SK-N-SH (cell line): Measurements from ENCODE around the gene EBLN1. TPM values are rescaled to one million over a fixed set of nuclear protein-coding genes. Genes with fewer than 3 reads are reported as not detected.

ENCODE experiments used
- CTCF ChIA-PET: fragments of 300-600, 350-600 bp; formaldehyde crosslinking; extraction: SDS; loops from one replicate; lab custom pipeline; 2021; lab: Yijun Ruan, JAX
- POLR2A ChIA-PET: fragments of 350-600 bp; sonication (Branson Sonifier 250); formaldehyde crosslinking; extraction: SDS; loops from one replicate; lab custom pipeline; 2020; ENCODE audit warnings: antibody characterized with exemption, inconsistent platforms; lab: Yijun Ruan, JAX
- DNase-seq: peaks from one replicate; pipeline ENCODE4 v3.0.0; 2012
- H2AFZ ChIP-seq: fragments of 200-600 bp; sonication (generic); 2 replicates; pipeline ENCODE4 v1.8.1; 2016; ENCODE audit warnings: antibody characterized with exemption, mild to moderate bottlenecking, low read depth
- H3F3A ChIP-seq: fragments of 200-600 bp; sonication (generic); replicated peaks from 2 replicates; pipeline ENCODE3; 2016; ENCODE audit warnings: antibody characterized with exemption, mild to moderate bottlenecking; ENCODE audit not compliant: insufficient read depth
- H3K27ac ChIP-seq, 2 experiments: fragments of 200-500 bp in 1 of 2; fragments of 200-600 bp in 1 of 2; sonication (Bioruptor generic) in 1 of 2; sonication (generic), shearing (Covaris generic) in 1 of 2; 2 replicates each; pipeline versions ENCODE4 v1.5.1 to v1.6.1; 2014 to 2016; ENCODE audit warnings: low read depth in 2 of 2, inconsistent platforms in 1 of 2, low read length in 1 of 2, mild to moderate bottlenecking in 1 of 2, mixed read lengths in 1 of 2
- H3K27me3 ChIP-seq: fragments of 200-600 bp; sonication (generic), shearing (Covaris generic); 2 replicates; pipeline ENCODE4 v1.6.1; 2016; ENCODE audit warnings: mixed run types; ENCODE audit not compliant: insufficient read depth
- H3K36me3 ChIP-seq, 2 experiments: fragments of 200-500 bp in 1 of 2; fragments of 200-600 bp in 1 of 2; sonication (Bioruptor generic) in 1 of 2; sonication (generic) in 1 of 2; replicated peaks in 1 of 2; 2 replicates each; pipeline versions ENCODE3 to v1.5.1; 2014 to 2016; ENCODE audit warnings: low read length in 1 of 2, mild to moderate bottlenecking in 1 of 2; ENCODE audit not compliant: insufficient read depth in 2 of 2, control insufficient read depth in 1 of 2
- H3K4me1 ChIP-seq, 2 experiments: fragments of 200-500 bp in 1 of 2; fragments of 200-600 bp in 1 of 2; sonication (Bioruptor generic) in 1 of 2; sonication (generic), shearing (Covaris generic) in 1 of 2; 2 replicates each; pipeline versions ENCODE4 v1.5.1 to v1.6.1; 2014 to 2016; ENCODE audit warnings: low read depth in 1 of 2, low read length in 1 of 2, mixed run types in 1 of 2; ENCODE audit not compliant: insufficient read depth in 2 of 2, control insufficient read depth in 1 of 2
- H3K4me2 ChIP-seq: fragments of 200-600 bp; sonication (generic), shearing (Covaris generic); 2 replicates; pipeline ENCODE4 v1.6.1; 2017; ENCODE audit warnings: mixed run types
- H3K4me3 ChIP-seq, 2 experiments: fragments of 200-500 bp in 1 of 2; fragments of 200-600 bp in 1 of 2; sonication (Bioruptor generic) in 1 of 2; sonication (generic), shearing (Covaris generic) in 1 of 2; 2 replicates each; pipeline versions ENCODE4 v1.5.1 to v1.8.1; 2014 to 2016; ENCODE audit warnings: low read depth in 2 of 2, inconsistent platforms in 1 of 2, low read length in 1 of 2, mild to moderate bottlenecking in 1 of 2, mixed read lengths in 1 of 2, moderate library complexity in 1 of 2
- H3K79me2 ChIP-seq: fragments of 200-600 bp; sonication (generic); 2 replicates; pipeline ENCODE4 v1.8.1; 2017; ENCODE audit warnings: mild to moderate bottlenecking; ENCODE audit not compliant: insufficient read depth
- H3K9ac ChIP-seq: fragments of 200-600 bp; sonication (generic); 2 replicates; pipeline ENCODE4 v1.6.1; 2017; ENCODE audit warnings: mixed run types
- H3K9me2 ChIP-seq: fragments of 200-600 bp; sonication (generic); 2 replicates; pipeline ENCODE4 v1.6.1; 2017; ENCODE audit warnings: mixed run types
- H3K9me3 ChIP-seq: fragments of 200-600 bp; sonication (generic); 2 replicates; pipeline ENCODE4 v1.6.1; 2017; ENCODE audit warnings: mixed run types, mild to moderate bottlenecking, moderate library complexity
- H4K20me1 ChIP-seq: fragments of 200-600 bp; sonication (generic); 2 replicates; pipeline ENCODE4 v1.6.1; 2017; ENCODE audit warnings: mild to moderate bottlenecking, mixed run types; ENCODE audit not compliant: insufficient read depth
- CHD2 ChIP-seq: fragments of 150-350 bp; IDR thresholded peaks from 2 replicates; pipeline ENCODE4 v1.6.1; 2018; ENCODE audit warnings: low read length; ENCODE audit not compliant: partially characterized antibody
- ELF1 ChIP-seq: IDR thresholded peaks from 2 replicates; pipeline ENCODE4 v1.4.0; 2012
- FOSL2 ChIP-seq: IDR thresholded peaks from 2 replicates; pipeline ENCODE4 v1.4.0; 2012; ENCODE audit warnings: low read depth, mild to moderate bottlenecking, moderate library complexity, borderline replicate concordance
- GABPA ChIP-seq: IDR thresholded peaks from 2 replicates; pipeline ENCODE4 v1.4.0; 2012; ENCODE audit warnings: low read depth, mild to moderate bottlenecking
- MEF2A ChIP-seq: IDR thresholded peaks from 2 replicates; pipeline ENCODE4 v1.4.0; 2012; ENCODE audit warnings: low read depth, borderline replicate concordance
- NFIC ChIP-seq: IDR thresholded peaks from 2 replicates; pipeline ENCODE4 v1.4.0; 2012; ENCODE audit warnings: borderline replicate concordance
- POLR2AphosphoS5 ChIP-seq: IDR thresholded peaks from 2 replicates; pipeline ENCODE4 v1.6.1; 2012; ENCODE audit warnings: low read depth, low read length
- RAD21 ChIP-seq: IDR thresholded peaks from 2 replicates; pipeline ENCODE4 v1.6.1; 2012; ENCODE audit warnings: mild to moderate bottlenecking, low read length
- RCOR1 ChIP-seq: fragments of 150-350 bp; IDR thresholded peaks from 2 replicates; pipeline ENCODE4 v1.6.1; 2017; ENCODE audit warnings: antibody characterized with exemption, low read length
- SIN3A ChIP-seq: IDR thresholded peaks from 2 replicates; pipeline ENCODE4 v1.6.1; 2012; ENCODE audit warnings: low read depth, mild to moderate bottlenecking, low read length, moderate library complexity, borderline replicate concordance
- TAF1 ChIP-seq: IDR thresholded peaks from 2 replicates; pipeline ENCODE4 v1.6.1; 2012; ENCODE audit warnings: low read depth, mild to moderate bottlenecking, low read length, moderate library complexity, borderline replicate concordance
- YY1 ChIP-seq: IDR thresholded peaks from 2 replicates; pipeline ENCODE4 v1.4.0; 2012; ENCODE audit warnings: low read depth, mild to moderate bottlenecking
- WGBS: methylation state at CpG from one replicate; pipeline ENCODE4 v1.1.6; 2017; ENCODE audit warnings: low lambda C conversion rate; 5-methylcytosine and 5-hydroxymethylcytosine counted together
- polyA plus RNA-seq, 3 experiments: library from polyadenylated mRNA; depleted of rRNA; stranded (reverse); fragments of >200 nt; gene quantifications; 2 replicates each; pipeline ENCODE4 v1.2.3, GENCODE V29; 2012
- TF ChIP-seq, protein P1 (sequence below): fragments of 200-600 bp; sonication (generic); IDR thresholded peaks from 2 replicates; pipeline ENCODE4 v1.6.1; 2017; ENCODE audit warnings: antibody characterized with exemption, mild to moderate bottlenecking, moderate library complexity
- TF ChIP-seq, protein P2 (sequence below): fragments of 150-350 bp; IDR thresholded peaks from 2 replicates; pipeline ENCODE4 v1.6.1; 2016; ENCODE audit warnings: mild to moderate bottlenecking, low read depth, low read length
- TF ChIP-seq, protein P3 (sequence below): IDR thresholded peaks from 2 replicates; pipeline ENCODE4 v1.4.0; 2012; ENCODE audit warnings: low read depth, borderline replicate concordance
- TF ChIP-seq, protein P4 (sequence below): IDR thresholded peaks from 2 replicates; pipeline ENCODE4; 2012
- TF ChIP-seq, protein P5 (sequence below): IDR thresholded peaks from 2 replicates; pipeline ENCODE4 v1.4.0; 2012; ENCODE audit warnings: low read depth, borderline replicate concordance

EBLN1 gene
- not detected in 2 replicates for polyA plus RNA-seq (2012; rRNA removed)
- polyA plus RNA-seq (2012; cell fraction: cytosol; rRNA removed): not detected in 2 replicates
- not detected in 2 replicates for polyA plus RNA-seq (2012; cell fraction: nucleus; rRNA removed)

DNA sequence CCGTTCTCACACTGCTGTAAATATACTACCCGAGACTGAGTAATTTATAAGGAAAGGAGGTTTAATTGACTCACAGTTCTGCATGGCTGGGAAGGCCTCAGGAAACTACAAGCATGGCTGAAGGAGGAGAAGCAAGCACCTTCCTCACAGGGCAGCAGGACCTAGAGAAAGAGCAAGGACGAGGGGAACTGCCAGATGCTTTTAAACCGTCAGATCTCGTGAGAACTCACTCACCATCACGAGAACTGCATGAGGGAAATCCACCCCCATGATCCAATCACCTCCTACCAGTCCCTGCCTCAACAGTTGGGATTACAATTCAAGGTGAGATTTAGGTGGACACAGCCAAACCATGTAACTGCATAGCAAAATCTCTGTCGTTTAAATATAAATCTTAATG lies at the start of gene EBLN1:
TSS of gene EBLN1 (minus strand) at position 174 of the 400 bp plus-strand sequence. CDS start 8,032 bp downstream, outside the sequence.
- no peaks in the 10 kb centered on the region for H3K79me2 ChIP-seq
- H3K9me3 ChIP-seq: no peaks in the 10 kb centered on the region
- 70% methylated on average over 7 of the region's 7 CpGs for WGBS
- H3K4me2 ChIP-seq: no peak within 1 kb of the TSS
- H3K27ac ChIP-seq: no peak within 1 kb of the TSS
- H4K20me1 ChIP-seq: no peaks in the 10 kb centered on the region
- H3K4me1 ChIP-seq: no peaks in the 10 kb centered on the region
- H3K9me2 ChIP-seq: no peaks in the 10 kb centered on the region
- H3K9ac ChIP-seq: no peak within 1 kb of the TSS
- POLR2A ChIA-PET: no interaction called here
- TF ChIP-seq SIN3A (no peak), RAD21 (no peak), MEF2A (no peak), RCOR1 (no peak), NFIC (no peak), POLR2AphosphoS5 (no peak), YY1 (no peak), ELF1 (no peak), FOSL2 (no peak), GABPA (no peak), CHD2 (no peak), TAF1 (no peak)
- TF ChIP-seq, protein P1, sequence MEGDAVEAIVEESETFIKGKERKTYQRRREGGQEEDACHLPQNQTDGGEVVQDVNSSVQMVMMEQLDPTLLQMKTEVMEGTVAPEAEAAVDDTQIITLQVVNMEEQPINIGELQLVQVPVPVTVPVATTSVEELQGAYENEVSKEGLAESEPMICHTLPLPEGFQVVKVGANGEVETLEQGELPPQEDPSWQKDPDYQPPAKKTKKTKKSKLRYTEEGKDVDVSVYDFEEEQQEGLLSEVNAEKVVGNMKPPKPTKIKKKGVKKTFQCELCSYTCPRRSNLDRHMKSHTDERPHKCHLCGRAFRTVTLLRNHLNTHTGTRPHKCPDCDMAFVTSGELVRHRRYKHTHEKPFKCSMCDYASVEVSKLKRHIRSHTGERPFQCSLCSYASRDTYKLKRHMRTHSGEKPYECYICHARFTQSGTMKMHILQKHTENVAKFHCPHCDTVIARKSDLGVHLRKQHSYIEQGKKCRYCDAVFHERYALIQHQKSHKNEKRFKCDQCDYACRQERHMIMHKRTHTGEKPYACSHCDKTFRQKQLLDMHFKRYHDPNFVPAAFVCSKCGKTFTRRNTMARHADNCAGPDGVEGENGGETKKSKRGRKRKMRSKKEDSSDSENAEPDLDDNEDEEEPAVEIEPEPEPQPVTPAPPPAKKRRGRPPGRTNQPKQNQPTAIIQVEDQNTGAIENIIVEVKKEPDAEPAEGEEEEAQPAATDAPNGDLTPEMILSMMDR: no peak
- TF ChIP-seq, protein P2, sequence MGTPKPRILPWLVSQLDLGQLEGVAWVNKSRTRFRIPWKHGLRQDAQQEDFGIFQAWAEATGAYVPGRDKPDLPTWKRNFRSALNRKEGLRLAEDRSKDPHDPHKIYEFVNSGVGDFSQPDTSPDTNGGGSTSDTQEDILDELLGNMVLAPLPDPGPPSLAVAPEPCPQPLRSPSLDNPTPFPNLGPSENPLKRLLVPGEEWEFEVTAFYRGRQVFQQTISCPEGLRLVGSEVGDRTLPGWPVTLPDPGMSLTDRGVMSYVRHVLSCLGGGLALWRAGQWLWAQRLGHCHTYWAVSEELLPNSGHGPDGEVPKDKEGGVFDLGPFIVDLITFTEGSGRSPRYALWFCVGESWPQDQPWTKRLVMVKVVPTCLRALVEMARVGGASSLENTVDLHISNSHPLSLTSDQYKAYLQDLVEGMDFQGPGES: no peak
- TF ChIP-seq, protein P3, sequence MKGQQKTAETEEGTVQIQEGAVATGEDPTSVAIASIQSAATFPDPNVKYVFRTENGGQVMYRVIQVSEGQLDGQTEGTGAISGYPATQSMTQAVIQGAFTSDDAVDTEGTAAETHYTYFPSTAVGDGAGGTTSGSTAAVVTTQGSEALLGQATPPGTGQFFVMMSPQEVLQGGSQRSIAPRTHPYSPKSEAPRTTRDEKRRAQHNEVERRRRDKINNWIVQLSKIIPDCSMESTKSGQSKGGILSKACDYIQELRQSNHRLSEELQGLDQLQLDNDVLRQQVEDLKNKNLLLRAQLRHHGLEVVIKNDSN: no peak
- TF ChIP-seq, protein P4, sequence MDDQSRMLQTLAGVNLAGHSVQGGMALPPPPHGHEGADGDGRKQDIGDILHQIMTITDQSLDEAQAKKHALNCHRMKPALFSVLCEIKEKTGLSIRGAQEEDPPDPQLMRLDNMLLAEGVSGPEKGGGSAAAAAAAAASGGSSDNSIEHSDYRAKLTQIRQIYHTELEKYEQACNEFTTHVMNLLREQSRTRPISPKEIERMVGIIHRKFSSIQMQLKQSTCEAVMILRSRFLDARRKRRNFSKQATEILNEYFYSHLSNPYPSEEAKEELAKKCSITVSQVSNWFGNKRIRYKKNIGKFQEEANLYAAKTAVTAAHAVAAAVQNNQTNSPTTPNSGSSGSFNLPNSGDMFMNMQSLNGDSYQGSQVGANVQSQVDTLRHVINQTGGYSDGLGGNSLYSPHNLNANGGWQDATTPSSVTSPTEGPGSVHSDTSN: no peak
- TF ChIP-seq, protein P5, sequence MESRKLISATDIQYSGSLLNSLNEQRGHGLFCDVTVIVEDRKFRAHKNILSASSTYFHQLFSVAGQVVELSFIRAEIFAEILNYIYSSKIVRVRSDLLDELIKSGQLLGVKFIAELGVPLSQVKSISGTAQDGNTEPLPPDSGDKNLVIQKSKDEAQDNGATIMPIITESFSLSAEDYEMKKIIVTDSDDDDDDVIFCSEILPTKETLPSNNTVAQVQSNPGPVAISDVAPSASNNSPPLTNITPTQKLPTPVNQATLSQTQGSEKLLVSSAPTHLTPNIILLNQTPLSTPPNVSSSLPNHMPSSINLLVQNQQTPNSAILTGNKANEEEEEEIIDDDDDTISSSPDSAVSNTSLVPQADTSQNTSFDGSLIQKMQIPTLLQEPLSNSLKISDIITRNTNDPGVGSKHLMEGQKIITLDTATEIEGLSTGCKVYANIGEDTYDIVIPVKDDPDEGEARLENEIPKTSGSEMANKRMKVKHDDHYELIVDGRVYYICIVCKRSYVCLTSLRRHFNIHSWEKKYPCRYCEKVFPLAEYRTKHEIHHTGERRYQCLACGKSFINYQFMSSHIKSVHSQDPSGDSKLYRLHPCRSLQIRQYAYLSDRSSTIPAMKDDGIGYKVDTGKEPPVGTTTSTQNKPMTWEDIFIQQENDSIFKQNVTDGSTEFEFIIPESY: no peak
- no peaks in the 10 kb centered on the region for H3K27me3 ChIP-seq
- CTCF ChIA-PET: interaction anchor here (0.6 kb wide), 1 partner anchor 224 kb away, joined by 3 read pairs; no protein-coding TSS in a partner anchor
- no peaks in the 10 kb centered on the region for H3K36me3 ChIP-seq
- H3F3A ChIP-seq: no peaks in the 10 kb centered on the region
- no peak within 1 kb of the TSS for H2AFZ ChIP-seq
- DNase-seq: no peak
- H3K4me3 ChIP-seq: no peak within 1 kb of the TSS
